Measurements from ENCODE around the gene C16orf96. TPM values are rescaled to one million over a fixed set of nuclear protein-coding genes. Genes with fewer than 3 reads are reported as not detected.

C16orf96 gene
- total RNA-seq, 4 donors from 2014 or later = 1.1 TPM; not detected in 3

- no peak for TF ChIP-seq CTCF (IDR thresholded peaks at IDR 0.05; ENCODE audit: low read depth)
Observed at GRCh38 chr16:4525634-4526277, 30.4 kb upstream of the C16orf96 start.

- no peak for TF ChIP-seq CTCF (IDR thresholded peaks at IDR 0.05; ENCODE audit: low read depth)
Observed at GRCh38 chr16:4529085-4530060, 26.8 kb upstream of the C16orf96 start.

- no peak for TF ChIP-seq CTCF (IDR thresholded peaks at IDR 0.05; ENCODE audit: low read depth)
Observed at GRCh38 chr16:4531811-4532210, 24.3 kb upstream of the C16orf96 start.

GRCh38 chr16:4532238-4532637 is 23.9 kb upstream of the C16orf96 start:
- no peak for TF ChIP-seq CTCF (IDR thresholded peaks at IDR 0.05; ENCODE audit: low read depth)

- TF ChIP-seq CTCF (IDR thresholded peaks at IDR 0.05; ENCODE audit: low read depth) = no peak
Observed at GRCh38 chr16:4533490-4533889, 22.6 kb upstream of the C16orf96 start.

- no peak for TF ChIP-seq CTCF (IDR thresholded peaks at IDR 0.05; ENCODE audit: low read depth)
Observed at GRCh38 chr16:4534151-4534790, 21.9 kb upstream of the C16orf96 start.

GRCh38 chr16:4535627-4536108 is 20.5 kb upstream of the C16orf96 start:
- no peak for TF ChIP-seq CTCF (IDR thresholded peaks at IDR 0.05; ENCODE audit: low read depth)
